ENCODE measurements around the gene MSANTD2.

Gene MSANTD2

GRCh38 chr11:124757320-124757719, 42.9 kb downstream of the MSANTD2 start:
- no peak overlapping the region for H3K4me2 ChIP-seq (ENCODE audit: low read length)
- H3K4me3 ChIP-seq (ENCODE audit: low read length), result no peak overlapping the region
- H3K9me3 ChIP-seq (replicated peaks; ENCODE audit: low read length), result no peaks in the 10 kb centered on the region
- H3K4me1 ChIP-seq (ENCODE audit: control insufficient read depth, insufficient read depth, low read length), result peaks cover 25% of the 10 kb centered on the region
- no peaks in the 10 kb centered on the region for H3K36me3 ChIP-seq (ENCODE audit: insufficient read depth, low read length)
- H3K27me3 ChIP-seq (ENCODE audit: control insufficient read depth, insufficient read depth, low read length), result peaks cover 23% of the 10 kb centered on the region
- H3K9ac ChIP-seq (ENCODE audit: low read depth, low read length), result no peak overlapping the region

- Histone ChIP-seq H3K36me3 (ENCODE audit: insufficient read depth, low read length) (no peaks in the 10 kb centered on the region), H3K9ac (ENCODE audit: low read depth, low read length) (no peak overlapping the region), H3K9me3 (replicated peaks; ENCODE audit: low read length) (no peaks in the 10 kb centered on the region), H3K4me1 (ENCODE audit: control insufficient read depth, insufficient read depth, low read length) (peaks cover 25% of the 10 kb centered on the region), H3K4me2 (ENCODE audit: low read length) (no peak overlapping the region), H3K4me3 (ENCODE audit: low read length) (no peak overlapping the region), H3K27me3 (ENCODE audit: control insufficient read depth, insufficient read depth, low read length) (peaks cover 22% of the 10 kb centered on the region)
Observed at GRCh38 chr11:124756753-124757227, 43.4 kb downstream of the MSANTD2 start.

- H3K4me3 ChIP-seq (ENCODE audit: low read length), result no peak overlapping the region
- H3K4me1 ChIP-seq (ENCODE audit: control insufficient read depth, insufficient read depth, low read length), result peaks cover 25% of the 10 kb centered on the region
- H3K9ac ChIP-seq (ENCODE audit: low read depth, low read length), result no peak overlapping the region
- H3K9me3 ChIP-seq (replicated peaks; ENCODE audit: low read length), result no peaks in the 10 kb centered on the region
- H3K27me3 ChIP-seq (ENCODE audit: control insufficient read depth, insufficient read depth, low read length), result peaks cover 18% of the 10 kb centered on the region
- H3K36me3 ChIP-seq (ENCODE audit: insufficient read depth, low read length), result no peaks in the 10 kb centered on the region
- no peak overlapping the region for H3K4me2 ChIP-seq (ENCODE audit: low read length)
Observed at GRCh38 chr11:124756033-124756752, 44.0 kb downstream of the MSANTD2 start.

- no peak overlapping the region for H3K9ac ChIP-seq (ENCODE audit: low read depth, low read length)
- peaks cover 25% of the 10 kb centered on the region for H3K4me1 ChIP-seq (ENCODE audit: control insufficient read depth, insufficient read depth, low read length)
- peaks cover 16% of the 10 kb centered on the region for H3K27me3 ChIP-seq (ENCODE audit: control insufficient read depth, insufficient read depth, low read length)
- no peaks in the 10 kb centered on the region for H3K9me3 ChIP-seq (replicated peaks; ENCODE audit: low read length)
- H3K4me3 ChIP-seq (ENCODE audit: low read length), result no peak overlapping the region
- no peaks in the 10 kb centered on the region for H3K36me3 ChIP-seq (ENCODE audit: insufficient read depth, low read length)
- H3K4me2 ChIP-seq (ENCODE audit: low read length), result no peak overlapping the region
Observed at GRCh38 chr11:124754710-124755109, 45.5 kb downstream of the MSANTD2 start.

GRCh38 chr11:124754309-124754708, 45.9 kb downstream of the MSANTD2 start:
- Histone ChIP-seq H3K4me1 (ENCODE audit: control insufficient read depth, insufficient read depth, low read length) (peaks cover 25% of the 10 kb centered on the region), H3K27me3 (ENCODE audit: control insufficient read depth, insufficient read depth, low read length) (peaks cover 16% of the 10 kb centered on the region)

GRCh38 chr11:124753624-124754023, 46.6 kb downstream of the MSANTD2 start:
- no peak overlapping the region for H3K9ac ChIP-seq (ENCODE audit: low read depth, low read length)
- peaks cover 24% of the 10 kb centered on the region for H3K4me1 ChIP-seq (ENCODE audit: control insufficient read depth, insufficient read depth, low read length)
- peaks cover 11% of the 10 kb centered on the region for H3K27me3 ChIP-seq (ENCODE audit: control insufficient read depth, insufficient read depth, low read length)
- no peak overlapping the region for H3K4me3 ChIP-seq (ENCODE audit: low read length)
- no peaks in the 10 kb centered on the region for H3K36me3 ChIP-seq (ENCODE audit: insufficient read depth, low read length)
- H3K9me3 ChIP-seq (replicated peaks; ENCODE audit: low read length), result no peaks in the 10 kb centered on the region
- H3K4me2 ChIP-seq (ENCODE audit: low read length), result no peak overlapping the region

More at GRCh38 chr11:124754309-124754708, 45.9 kb downstream of the MSANTD2 start:
- Histone ChIP-seq H3K4me3 (ENCODE audit: low read length) (no peak overlapping the region), H3K9ac (ENCODE audit: low read depth, low read length) (no peak overlapping the region), H3K36me3 (ENCODE audit: insufficient read depth, low read length) (no peaks in the 10 kb centered on the region), H3K9me3 (replicated peaks; ENCODE audit: low read length) (no peaks in the 10 kb centered on the region), H3K4me2 (ENCODE audit: low read length) (no peak overlapping the region)

- Histone ChIP-seq H3K4me1 (ENCODE audit: control insufficient read depth, insufficient read depth, low read length) (peaks cover 24% of the 10 kb centered on the region), H3K9ac (ENCODE audit: low read depth, low read length) (no peak overlapping the region), H3K9me3 (replicated peaks; ENCODE audit: low read length) (no peaks in the 10 kb centered on the region), H3K36me3 (ENCODE audit: insufficient read depth, low read length) (no peaks in the 10 kb centered on the region), H3K4me2 (ENCODE audit: low read length) (no peak overlapping the region), H3K27me3 (ENCODE audit: control insufficient read depth, insufficient read depth, low read length) (peaks cover 9% of the 10 kb centered on the region), H3K4me3 (ENCODE audit: low read length) (no peak overlapping the region)
Observed at GRCh38 chr11:124753205-124753604, 47.0 kb downstream of the MSANTD2 start.

- Histone ChIP-seq H3K9ac (ENCODE audit: low read depth, low read length) (no peak overlapping the region), H3K4me2 (ENCODE audit: low read length) (no peak overlapping the region), H3K9me3 (replicated peaks; ENCODE audit: low read length) (no peaks in the 10 kb centered on the region), H3K4me1 (ENCODE audit: control insufficient read depth, insufficient read depth, low read length) (peaks cover 23% of the 10 kb centered on the region), H3K36me3 (ENCODE audit: insufficient read depth, low read length) (no peaks in the 10 kb centered on the region), H3K4me3 (ENCODE audit: low read length) (no peak overlapping the region), H3K27me3 (ENCODE audit: control insufficient read depth, insufficient read depth, low read length) (peaks cover 7% of the 10 kb centered on the region)
Observed at GRCh38 chr11:124752471-124753102, 47.6 kb downstream of the MSANTD2 start.

- Histone ChIP-seq H3K9me3 (replicated peaks; ENCODE audit: low read length) (no peaks in the 10 kb centered on the region), H3K36me3 (ENCODE audit: insufficient read depth, low read length) (no peaks in the 10 kb centered on the region), H3K9ac (ENCODE audit: low read depth, low read length) (no peak within 1 kb of the TSS), H3K4me2 (ENCODE audit: low read length) (no peak within 1 kb of the TSS), H3K4me3 (ENCODE audit: low read length) (no peak within 1 kb of the TSS), H3K4me1 (ENCODE audit: control insufficient read depth, insufficient read depth, low read length) (peaks cover 23% of the 10 kb centered on the region), H3K27me3 (ENCODE audit: control insufficient read depth, insufficient read depth, low read length) (peaks cover 7% of the 10 kb centered on the region)
Observed at GRCh38 chr11:124751741-124752470, 48.3 kb downstream of the MSANTD2 start, which contains the start of gene VSIG2. Gene VSIG2 (minus strand): TSS chr11:124752255. CDS start chr11:124752137, 118 bp downstream.

- Histone ChIP-seq H3K36me3 (ENCODE audit: insufficient read depth, low read length) (no peaks in the 10 kb centered on the region), H3K4me2 (ENCODE audit: low read length) (no peak overlapping the region), H3K4me1 (ENCODE audit: control insufficient read depth, insufficient read depth, low read length) (peaks cover 27% of the 10 kb centered on the region), H3K4me3 (ENCODE audit: low read length) (no peak overlapping the region), H3K9me3 (replicated peaks; ENCODE audit: low read length) (no peaks in the 10 kb centered on the region), H3K27me3 (ENCODE audit: control insufficient read depth, insufficient read depth, low read length) (peaks cover 7% of the 10 kb centered on the region), H3K9ac (ENCODE audit: low read depth, low read length) (no peak overlapping the region)
Observed at GRCh38 chr11:124751391-124751740, 48.8 kb downstream of the MSANTD2 start.

- peaks cover 7% of the 10 kb centered on the region for H3K27me3 ChIP-seq (ENCODE audit: control insufficient read depth, insufficient read depth, low read length)
- peaks cover 31% of the 10 kb centered on the region for H3K4me1 ChIP-seq (ENCODE audit: control insufficient read depth, insufficient read depth, low read length)
- no peak overlapping the region for H3K9ac ChIP-seq (ENCODE audit: low read depth, low read length)
- H3K36me3 ChIP-seq (ENCODE audit: insufficient read depth, low read length), result no peaks in the 10 kb centered on the region
- H3K4me2 ChIP-seq (ENCODE audit: low read length), result no peak overlapping the region
- H3K9me3 ChIP-seq (replicated peaks; ENCODE audit: low read length), result no peaks in the 10 kb centered on the region
- H3K4me3 ChIP-seq (ENCODE audit: low read length), result no peak overlapping the region
Observed at GRCh38 chr11:124749912-124750311, 50.3 kb downstream of the MSANTD2 start.
